NCI-H526 treated with DMSO at 0.1 percent for 48 hours (cell line): ENCODE results near the gene HADHA.

Experiments used
- DNase-seq: peaks from one replicate; lab custom pipeline; 2025; lab: John Stamatoyannopoulos, UW

HADHA gene

GRCh38 chr2:26245231-26245732 is 850 bp upstream of the HADHA start:
- DNase-seq = peak; percentile 38

GRCh38 chr2:26243470-26244308 is 743 bp downstream of the HADHA start:
- DNase-seq = peak; percentile 19

DNA sequence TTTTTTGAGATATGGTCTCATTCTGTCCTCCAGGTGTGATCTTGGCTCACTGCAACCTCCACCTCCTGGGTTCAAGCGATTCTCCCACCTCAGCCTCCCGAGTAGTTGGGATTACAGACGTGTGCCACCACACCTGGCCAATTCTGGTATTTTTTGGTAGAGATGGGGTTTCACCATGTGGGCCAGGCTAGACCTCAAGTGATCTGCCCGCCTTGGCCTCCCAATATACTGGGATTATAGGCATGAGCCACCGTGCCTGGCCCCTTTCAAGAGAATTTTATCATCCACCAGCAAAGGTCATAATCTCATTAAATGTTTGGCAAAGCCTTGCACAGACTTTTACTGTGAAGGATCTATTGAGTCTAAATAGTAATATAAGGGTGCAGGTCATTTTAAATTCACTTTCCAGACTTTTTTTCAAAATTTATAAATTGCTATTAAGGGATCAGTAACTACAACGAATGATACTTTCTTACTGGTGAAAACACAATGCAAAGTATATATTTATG is 2.5 kb downstream of the HADHA start:
- no peak for DNase-seq

DNA sequence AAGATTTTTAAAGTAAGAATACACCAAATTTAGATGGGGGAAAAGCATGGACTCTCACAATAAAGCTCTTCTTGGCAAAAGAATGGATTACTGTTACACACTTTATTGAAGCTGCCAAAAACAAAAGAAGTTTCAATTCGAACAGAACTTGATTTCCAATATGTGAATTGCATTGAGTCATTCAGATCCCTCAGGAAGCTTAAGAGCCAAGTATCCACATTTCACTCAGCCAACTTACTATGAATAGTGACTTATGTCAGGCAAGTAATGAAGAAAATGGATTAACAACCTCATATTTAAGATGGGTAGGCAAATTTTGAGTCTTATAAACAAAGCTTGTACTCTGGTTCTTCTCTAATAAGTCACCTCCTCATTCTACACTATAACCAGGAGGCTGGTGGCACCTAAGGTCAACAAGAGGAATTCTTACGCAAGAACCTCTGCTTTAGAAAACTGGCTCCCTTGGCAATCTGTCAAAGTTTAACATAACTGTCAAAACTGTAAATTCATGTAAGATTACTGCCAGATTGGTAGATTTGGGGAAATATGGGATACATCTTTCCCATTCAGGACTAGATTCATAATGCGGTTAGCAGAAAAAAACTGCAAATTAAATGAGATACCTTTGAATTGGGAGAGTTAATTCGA is 6.0 kb downstream of the HADHA start:
- no peak for DNase-seq

- DNase-seq = no peak
Observed at GRCh38 chr2:26237868-26238267, 6.6 kb downstream of the HADHA start.

GRCh38 chr2:26235089-26235488 is 9.3 kb downstream of the HADHA start:
- no peak for DNase-seq

DNA sequence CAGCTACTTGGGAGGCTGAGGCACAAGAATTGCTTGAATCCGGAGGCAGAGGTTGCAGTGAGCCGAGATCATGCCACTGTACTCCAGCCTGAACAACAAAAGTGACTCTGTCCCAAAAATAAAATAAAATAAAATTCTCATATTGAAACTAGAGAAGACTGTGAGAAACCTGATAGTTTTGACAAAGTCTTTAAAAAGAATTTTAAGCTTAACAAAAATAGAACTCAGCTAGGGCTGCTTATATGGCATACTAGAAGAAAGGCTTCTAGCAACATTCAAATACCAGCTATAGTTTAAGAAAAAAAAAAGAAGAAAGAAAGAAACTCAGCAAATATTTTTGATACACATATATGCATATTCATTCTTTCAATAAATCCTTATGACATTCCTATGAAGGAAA is 13.6 kb downstream of the HADHA start:
- DNase-seq = no peak

GRCh38 chr2:26229595-26229994 is 14.8 kb downstream of the HADHA start:
- DNase-seq = no peak

- DNase-seq = no peak
Observed at GRCh38 chr2:26224095-26224494, 20.3 kb downstream of the HADHA start.

DNA sequence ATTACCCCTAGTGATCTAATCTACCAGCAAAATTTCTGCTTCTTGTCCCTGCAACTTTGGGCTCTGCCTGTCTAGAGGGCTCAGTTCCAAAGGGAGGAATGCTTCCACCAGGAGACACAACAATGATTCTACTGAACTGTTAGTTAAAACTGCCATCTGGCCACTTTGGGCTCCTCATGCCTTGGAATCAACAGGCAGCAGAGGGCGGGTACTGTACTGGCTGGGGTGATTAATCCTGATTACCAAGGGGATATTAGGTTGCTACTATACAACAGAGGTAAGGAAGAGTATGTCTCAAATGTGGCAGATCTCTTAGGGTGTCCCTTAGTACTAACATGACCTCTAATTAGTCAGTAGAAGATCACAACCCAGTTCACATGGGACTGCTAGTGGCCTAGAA is 21.4 kb downstream of the HADHA start:
- DNase-seq = no peak

DNA sequence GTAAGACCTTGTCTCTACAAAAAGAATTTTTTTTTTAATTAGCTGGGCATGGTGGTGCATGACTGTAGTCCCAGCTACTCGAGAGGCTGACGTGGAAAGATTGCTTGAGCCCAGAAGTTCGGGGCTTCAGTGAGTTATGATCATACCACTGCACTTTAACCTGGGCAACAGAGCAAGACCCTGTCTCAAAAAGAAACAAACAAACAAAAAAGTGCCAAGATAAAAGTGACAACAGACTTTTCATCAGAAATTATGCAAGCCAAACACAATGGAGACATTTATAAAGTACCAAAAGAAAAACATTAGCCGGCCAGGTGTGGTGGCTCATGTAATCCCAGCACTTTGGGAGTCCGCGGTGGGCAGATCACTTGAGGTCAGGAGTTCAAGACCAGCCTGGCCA is 26.7 kb downstream of the HADHA start:
- DNase-seq = no peak

DNA sequence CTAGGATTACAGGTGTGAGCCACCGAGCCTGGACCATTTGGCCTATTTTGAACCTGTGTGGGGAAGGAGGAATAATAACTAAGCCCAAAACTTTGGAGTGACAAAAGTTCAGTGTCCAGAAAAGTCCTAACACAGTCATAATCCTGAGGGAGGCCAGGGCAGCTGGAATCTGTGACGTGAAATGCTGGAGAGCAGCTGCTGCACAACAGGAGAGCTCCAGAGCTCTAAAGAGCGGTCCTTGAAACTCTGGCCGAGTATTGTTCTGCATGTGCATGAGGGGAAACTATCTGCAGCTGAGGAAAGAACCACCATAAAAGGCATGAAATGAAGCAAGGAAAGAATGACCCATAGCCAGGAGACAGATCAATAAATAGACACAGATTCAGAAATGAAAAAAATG is 27.8 kb downstream of the HADHA start:
- no peak for DNase-seq

- no peak for DNase-seq
Observed at GRCh38 chr2:26215833-26216232, 28.6 kb downstream of the HADHA start.

- DNase-seq = no peak
Observed at GRCh38 chr2:26214759-26215158, 29.7 kb downstream of the HADHA start.

DNA sequence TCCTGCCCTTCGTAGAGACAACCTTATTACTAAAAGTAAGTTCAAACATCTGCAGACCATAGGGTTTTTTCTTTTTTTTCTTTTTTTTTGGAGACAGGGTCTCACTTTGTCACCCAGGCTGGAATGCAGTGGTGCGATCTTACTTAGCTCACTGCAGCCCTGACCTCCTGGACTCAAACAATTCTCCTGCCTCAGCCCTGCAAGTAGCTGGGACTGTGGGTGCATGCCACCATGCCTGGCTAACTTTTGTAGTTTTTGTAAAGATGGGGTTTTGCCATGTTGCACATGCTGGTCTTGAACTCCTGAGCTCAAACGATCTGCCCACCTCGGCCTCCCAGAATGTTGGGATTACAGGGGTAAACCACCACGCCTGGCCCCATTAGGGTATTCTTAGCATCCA is 32.4 kb downstream of the HADHA start:
- DNase-seq = no peak

DNA sequence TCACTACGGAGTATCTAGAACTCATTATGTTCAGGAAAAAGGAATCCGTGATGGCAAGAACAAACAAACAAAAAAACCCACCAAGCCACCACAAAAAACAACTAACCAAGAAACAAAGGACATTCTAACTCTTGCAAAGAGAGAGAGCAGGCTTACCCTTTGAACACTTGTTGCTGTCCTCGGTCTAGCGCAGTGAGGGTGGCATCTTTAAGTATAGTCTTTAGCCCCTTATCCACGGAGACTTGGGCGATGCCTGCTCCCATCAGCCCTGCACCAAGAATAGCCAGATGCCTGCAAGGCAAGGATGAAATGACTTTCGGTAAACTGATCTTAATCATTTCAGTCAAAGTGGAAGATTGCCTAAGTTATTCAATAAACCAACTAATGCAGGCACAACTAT is 40.5 kb downstream of the HADHA start:
- DNase-seq = no peak

DNA sequence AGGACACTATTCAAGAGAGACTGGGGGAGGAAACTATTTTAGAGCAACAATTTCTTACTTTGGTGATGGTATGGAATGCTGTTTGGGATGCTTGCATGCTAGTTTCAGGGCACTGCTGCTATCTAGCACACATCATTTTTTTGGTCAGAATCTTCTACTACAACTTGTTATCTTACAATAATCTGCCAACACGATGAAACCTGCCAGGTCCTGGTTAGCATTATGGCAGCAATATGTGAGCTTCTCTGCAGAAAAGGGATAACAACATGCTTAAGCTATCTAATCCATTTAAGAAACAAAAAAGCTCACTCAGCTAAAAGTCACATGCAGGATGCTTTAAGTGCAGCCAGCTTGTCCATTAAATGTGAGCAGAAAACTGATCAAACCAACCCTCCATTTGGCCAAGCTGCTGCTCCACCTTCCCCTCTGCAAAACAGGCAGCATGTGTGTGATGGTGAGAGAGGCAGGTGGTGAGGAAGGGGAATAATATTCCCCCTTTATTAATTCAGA is 41.4 kb downstream of the HADHA start:
- DNase-seq = no peak

- DNase-seq = no peak
Observed at GRCh38 chr2:26197516-26197915, 46.9 kb downstream of the HADHA start.

DNA sequence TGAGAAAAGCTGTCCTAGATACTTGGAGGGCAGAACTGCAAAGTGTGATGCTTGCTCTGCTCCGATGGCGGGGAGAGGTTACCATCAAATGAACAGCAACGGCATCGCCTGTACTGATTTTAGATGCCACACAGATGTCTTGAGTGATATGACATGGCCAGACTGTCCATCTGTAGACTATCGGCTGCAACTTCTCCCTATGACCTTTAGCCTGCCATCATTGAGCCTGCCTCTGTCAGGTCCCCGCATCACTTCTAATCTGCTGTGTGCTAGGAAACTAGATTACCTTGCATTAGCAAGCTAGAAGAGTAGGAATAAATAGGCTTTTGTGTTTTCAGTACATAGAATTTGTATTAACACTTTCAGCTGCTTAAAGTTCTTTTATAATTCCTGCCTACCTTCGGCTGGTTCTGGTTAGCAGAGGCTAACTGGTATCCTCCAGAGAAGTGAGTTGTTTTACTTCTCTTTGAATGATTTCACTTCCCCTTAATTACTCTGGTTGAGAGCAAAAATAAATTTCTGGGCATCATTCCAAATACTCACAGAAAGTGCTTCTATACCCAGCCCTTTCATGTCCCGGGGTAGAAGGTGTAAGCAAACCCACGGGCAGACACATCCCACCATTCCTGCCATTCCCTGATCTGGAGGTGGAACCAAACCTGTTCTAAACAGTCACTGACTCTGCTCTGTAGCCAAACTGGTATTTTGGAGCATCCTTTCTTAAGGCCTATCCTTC is 47.6 kb downstream of the HADHA start:
- no peak for DNase-seq

- no peak for DNase-seq
Observed at GRCh38 chr2:26195040-26195984, 49.1 kb downstream of the HADHA start.

DNA sequence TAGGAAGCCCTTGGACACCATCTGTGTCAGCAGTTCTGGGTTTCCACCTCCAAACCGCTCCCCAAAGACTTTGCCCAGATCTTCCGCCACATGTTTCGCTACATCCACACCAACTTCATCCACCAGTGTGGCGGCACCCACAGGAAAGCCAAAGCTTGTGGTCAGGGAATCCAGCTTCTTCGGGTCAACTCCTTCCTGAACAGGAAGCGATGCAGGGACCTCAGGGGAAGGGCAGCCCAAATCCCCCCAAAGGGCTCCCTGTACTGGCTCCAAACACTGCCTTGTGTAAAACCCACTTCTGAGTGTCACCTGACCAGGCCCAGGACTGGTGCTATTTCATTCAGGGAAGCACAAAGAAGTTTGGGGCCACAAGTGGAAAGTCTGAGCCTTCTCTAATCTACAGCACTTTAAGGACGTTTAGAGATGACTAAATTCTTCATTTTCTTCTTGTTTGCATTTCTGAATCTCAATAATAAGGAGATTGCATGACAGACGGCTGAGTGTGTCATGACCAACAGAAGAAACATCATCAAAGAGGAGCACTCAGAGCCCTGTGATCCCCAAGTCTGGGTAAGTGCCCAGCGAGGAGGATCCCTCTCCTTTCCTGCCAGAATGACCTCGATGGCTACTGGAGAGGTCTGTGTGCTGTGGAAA is 50.7 kb downstream of the HADHA start:
- DNase-seq = no peak
